ENCODE data around the gene KDSR.

GRCh38 chr18:63313396-63313917 is 53.5 kb downstream of the KDSR start:
- TF ChIP-seq CTCF (IDR thresholded peaks at IDR 0.05 in 4 of 5, conservative IDR thresholded peaks at IDR 0.05 in 1 of 5) (no peak), POLR2A (IDR thresholded peaks at IDR 0.05) (no peak)

Measured in gastrocnemius medialis (tissue), 4 donors.